Mesenchymal stem cell (in vitro differentiated cells and primary cell): ENCODE results near the gene WDR5.

Experiments
- DNase-seq: peaks from one replicate; pipeline ENCODE4 v3.0.0-alpha.2; 2013
- H2AFZ ChIP-seq: one replicate; pipeline ENCODE4 v1.6.1; 2013; ENCODE audit warnings: low read depth, mild to moderate bottlenecking, control low read depth, inconsistent platforms, low read length, moderate library complexity
- H2AK5ac ChIP-seq: 2 replicates; pipeline ENCODE4 v1.6.1; 2013; ENCODE audit warnings: low read length, moderate library complexity, mild to moderate bottlenecking, inconsistent platforms; ENCODE audit not compliant: severe bottlenecking
- H2BK120ac ChIP-seq: one replicate; pipeline ENCODE4 v1.6.1; 2013; ENCODE audit warnings: low read depth, mild to moderate bottlenecking, inconsistent platforms, low read length, moderate library complexity
- H2BK12ac ChIP-seq, 2 experiments: one replicate each; pipeline ENCODE4 v1.6.1; 2013; ENCODE audit warnings: inconsistent platforms in 2 of 2, low read length in 2 of 2, mild to moderate bottlenecking in 2 of 2, moderate library complexity in 2 of 2, control low read depth in 1 of 2
- H2BK15ac ChIP-seq: one replicate; pipeline ENCODE4 v1.6.1; 2013; ENCODE audit warnings: mild to moderate bottlenecking, low read depth, inconsistent platforms; ENCODE audit not compliant: poor library complexity, severe bottlenecking
- H2BK5ac ChIP-seq: 2 replicates; pipeline ENCODE4 v1.6.1; 2013; ENCODE audit warnings: low read depth, mild to moderate bottlenecking, low read length, control low read depth, inconsistent platforms; ENCODE audit not compliant: poor library complexity, severe bottlenecking
- H3K14ac ChIP-seq, 2 experiments: one replicate each; pipeline ENCODE4 v1.6.1; 2013; ENCODE audit warnings: inconsistent platforms in 2 of 2, low read length in 2 of 2, control low read depth in 1 of 2, mild to moderate bottlenecking in 1 of 2, moderate library complexity in 1 of 2
- H3K18ac ChIP-seq, 2 experiments: one replicate each; pipeline ENCODE4 v1.6.1; 2013; ENCODE audit warnings: inconsistent platforms in 2 of 2, low read length in 2 of 2, control low read depth in 1 of 2, low read depth in 1 of 2, mild to moderate bottlenecking in 1 of 2
- H3K23ac ChIP-seq, 2 experiments: one replicate each; pipeline ENCODE4 v1.6.1; 2013; ENCODE audit warnings: inconsistent platforms in 2 of 2, low read length in 2 of 2, mild to moderate bottlenecking in 2 of 2, moderate library complexity in 2 of 2, control low read depth in 1 of 2
- H3K27ac ChIP-seq: 2 replicates; pipeline ENCODE4 v1.5.1; 2013; ENCODE audit warnings: mild to moderate bottlenecking, moderate library complexity, low read length, control low read depth, inconsistent platforms; ENCODE audit not compliant: poor library complexity, severe bottlenecking
- H3K27me3 ChIP-seq, 2 experiments: 2 replicates each; pipeline versions ENCODE4 v1.6.1 to v1.7.0; 2013; ENCODE audit warnings: low read length in 2 of 2, mild to moderate bottlenecking in 2 of 2, moderate library complexity in 2 of 2, control low read depth in 1 of 2, inconsistent platforms in 1 of 2; ENCODE audit not compliant: control insufficient read depth in 1 of 2, insufficient read depth in 1 of 2
- H3K36me3 ChIP-seq, 2 experiments: 2 replicates each; pipeline versions ENCODE4 v1.6.1 to v1.7.0; 2013; ENCODE audit warnings: low read length in 2 of 2, control low read depth in 1 of 2, inconsistent platforms in 1 of 2, low read depth in 1 of 2, mild to moderate bottlenecking in 1 of 2; ENCODE audit not compliant: insufficient read depth in 2 of 2, control insufficient read depth in 1 of 2
- H3K4ac ChIP-seq, 2 experiments: one replicate each; pipeline ENCODE4 v1.6.1; 2013; ENCODE audit warnings: inconsistent platforms in 2 of 2, low read length in 2 of 2, mild to moderate bottlenecking in 2 of 2, moderate library complexity in 2 of 2, control low read depth in 1 of 2, low read depth in 1 of 2
- H3K4me1 ChIP-seq: 2 replicates; pipeline ENCODE4 v1.6.1; 2013; ENCODE audit warnings: low read depth, low read length, control low read depth; ENCODE audit not compliant: control insufficient read depth, insufficient read depth
- H3K4me2 ChIP-seq: 2 replicates; pipeline ENCODE4 v1.6.1; 2013; ENCODE audit warnings: low read length, mild to moderate bottlenecking, inconsistent platforms; ENCODE audit not compliant: poor library complexity, severe bottlenecking
- H3K4me3 ChIP-seq, 2 experiments: 2 replicates each; pipeline versions ENCODE4 v1.5.1 to v1.7.0; 2013; ENCODE audit warnings: low read length in 2 of 2, mild to moderate bottlenecking in 2 of 2, control low read depth in 1 of 2, low read depth in 1 of 2; ENCODE audit not compliant: insufficient read depth in 1 of 2
- H3K79me1 ChIP-seq: replicated peaks from 2 replicates; pipeline ENCODE4 v1.6.1; 2013; ENCODE audit warnings: mild to moderate bottlenecking, control low read depth, low read length, inconsistent platforms; ENCODE audit not compliant: poor library complexity, severe bottlenecking
- H3K9ac ChIP-seq: 2 replicates; pipeline ENCODE4 v1.7.0; 2013; ENCODE audit warnings: mild to moderate bottlenecking, low read length, moderate library complexity
- H3K9me3 ChIP-seq: 2 replicates; pipeline ENCODE4 v1.7.0; 2013; ENCODE audit warnings: mild to moderate bottlenecking, low read length; ENCODE audit not compliant: control insufficient read depth
- H4K8ac ChIP-seq: one replicate; pipeline ENCODE4 v1.6.1; 2013; ENCODE audit warnings: inconsistent platforms, mild to moderate bottlenecking, low read length, moderate library complexity
- H4K91ac ChIP-seq: one replicate; pipeline ENCODE4 v1.6.1; 2013; ENCODE audit warnings: mild to moderate bottlenecking, low read length, inconsistent platforms
- WGBS: methylation state at CpG from one replicate; pipeline ENCODE4 v1.1.7; 2013; ENCODE audit warnings: mixed read lengths; 5-methylcytosine and 5-hydroxymethylcytosine counted together

The WDR5 gene

GRCh38 chr9:134145262-134145661 lies 9.4 kb downstream of the WDR5 start:
- Histone ChIP-seq H3K4me3 (no peak overlapping the region), H3K23ac (no peak overlapping the region), H2BK5ac (no peak overlapping the region), H2AFZ (no peak overlapping the region), H3K9ac (no peak overlapping the region), H3K79me1 (peaks cover 49% of the 10 kb centered on the region), H4K91ac (peak overlapping the region; percentile 43), H3K4me2 (no peak overlapping the region), H4K8ac (no peak overlapping the region), H2BK15ac (no peak overlapping the region), H3K18ac (no peak overlapping the region), H3K14ac (no peak overlapping the region), H3K27ac (no peak overlapping the region), H2AK5ac (no peak overlapping the region), H3K27me3 (no peaks in the 10 kb centered on the region), H3K36me3 (peaks cover 83 to 87% of the 10 kb centered on the region in 2 experiments), H3K4me1 (no peaks in the 10 kb centered on the region), H3K9me3 (no peaks in the 10 kb centered on the region), H2BK12ac (no peak overlapping the region), H3K4ac (no peak overlapping the region), H2BK120ac (no peak overlapping the region)
- DNase-seq = no peak
- 97% methylated on average over 9 of the region's 9 CpGs for WGBS

- H3K4me3 ChIP-seq = no peak overlapping the region
- H3K27ac ChIP-seq = no peak overlapping the region
- H2BK15ac ChIP-seq = no peak overlapping the region
- H2BK120ac ChIP-seq = no peak overlapping the region
- no peak overlapping the region for H2AK5ac ChIP-seq
- H3K9me3 ChIP-seq = no peaks in the 10 kb centered on the region
- 94% methylated on average over 8 of the region's 8 CpGs for WGBS
- H3K27me3 ChIP-seq = no peaks in the 10 kb centered on the region
- H3K4ac ChIP-seq = no peak overlapping the region
- H3K18ac ChIP-seq = no peak overlapping the region
- H3K14ac ChIP-seq = no peak overlapping the region
- no peak overlapping the region for H3K23ac ChIP-seq
- no peak overlapping the region for H2AFZ ChIP-seq
- no peak overlapping the region for H4K8ac ChIP-seq
- no peak overlapping the region for H2BK5ac ChIP-seq
- H3K4me1 ChIP-seq = no peaks in the 10 kb centered on the region
- H2BK12ac ChIP-seq = no peak overlapping the region
- peaks cover 82 to 85% of the 10 kb centered on the region in 2 experiments for H3K36me3 ChIP-seq
- H3K9ac ChIP-seq = no peak overlapping the region
- peaks cover 40% of the 10 kb centered on the region for H3K79me1 ChIP-seq
- no peak overlapping the region for H4K91ac ChIP-seq
- DNase-seq = no peak
- no peak overlapping the region for H3K4me2 ChIP-seq
These were observed 11.1 kb downstream of the WDR5 start for GRCh38 chr9:134146774-134147493.

DNA sequence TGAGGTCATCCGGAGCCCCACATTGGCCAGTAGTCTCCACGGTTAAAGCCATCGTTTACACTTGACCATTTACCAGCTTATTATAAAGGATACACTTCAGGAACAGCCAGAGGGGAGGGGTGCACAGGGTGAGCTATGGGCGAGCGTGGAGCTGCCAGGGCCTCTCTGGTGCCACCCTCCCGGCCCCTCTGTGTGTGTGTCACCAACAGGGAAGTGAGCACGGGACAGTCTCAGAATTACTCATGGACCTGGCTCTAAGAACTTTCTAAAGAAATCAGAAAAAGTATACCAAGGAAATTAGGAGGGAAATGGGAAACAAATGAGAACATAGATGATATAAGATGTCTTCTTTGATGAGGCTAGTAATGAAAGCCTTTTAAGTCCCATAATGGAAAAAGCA lies 13.5 kb downstream of the WDR5 start:
- Histone ChIP-seq H3K23ac (no peak overlapping the region), H3K27ac (no peak overlapping the region), H3K4me2 (no peak overlapping the region), H2AK5ac (no peak overlapping the region), H2BK15ac (no peak overlapping the region), H3K36me3 (peaks cover 84 to 91% of the 10 kb centered on the region in 2 experiments), H3K18ac (no peak overlapping the region), H3K9ac (no peak overlapping the region), H3K27me3 (no peaks in the 10 kb centered on the region), H4K8ac (no peak overlapping the region), H3K79me1 (peaks cover 47% of the 10 kb centered on the region), H3K14ac (no peak overlapping the region), H2BK120ac (no peak overlapping the region), H4K91ac (no peak overlapping the region), H2AFZ (no peak overlapping the region), H3K4ac (no peak overlapping the region), H2BK12ac (no peak overlapping the region), H2BK5ac (no peak overlapping the region), H3K4me1 (no peaks in the 10 kb centered on the region), H3K9me3 (no peaks in the 10 kb centered on the region), H3K4me3 (no peak overlapping the region)
- 98% methylated on average over 7 of the region's 7 CpGs for WGBS
- DNase-seq = no peak

- DNase-seq = no peak
- Histone ChIP-seq H3K4me1 (no peaks in the 10 kb centered on the region), H3K4me2 (no peak overlapping the region), H3K4ac (no peak overlapping the region), H4K91ac (no peak overlapping the region), H2BK12ac (no peak overlapping the region), H3K18ac (no peak overlapping the region), H3K27ac (no peak overlapping the region), H2BK120ac (no peak overlapping the region), H3K9ac (no peak overlapping the region), H2AK5ac (no peak overlapping the region), H2BK5ac (no peak overlapping the region), H3K14ac (no peak overlapping the region), H3K27me3 (no peaks in the 10 kb centered on the region), H2AFZ (no peak overlapping the region), H3K23ac (no peak overlapping the region), H3K36me3 (peaks cover 87 to 91% of the 10 kb centered on the region in 2 experiments), H3K9me3 (no peaks in the 10 kb centered on the region), H3K79me1 (peaks cover 49% of the 10 kb centered on the region), H3K4me3 (no peak overlapping the region), H4K8ac (no peak overlapping the region), H2BK15ac (no peak overlapping the region)
- 96% methylated on average over 12 of the region's 12 CpGs for WGBS
These were observed 14.8 kb downstream of the WDR5 start for GRCh38 chr9:134150557-134151214.
